Loucy (cell line): Measurements from ENCODE around the gene HPS6.

Experiments used
- EZH2phosphoT487 ChIP-seq: fragments of 200-600 bp; IDR thresholded peaks from 2 replicates; pipeline ENCODE4 v1.6.1; 2018; ENCODE audit warnings: antibody characterized with exemption, mild to moderate bottlenecking, moderate library complexity, borderline replicate concordance
- TF ChIP-seq, protein P1 (sequence below): fragments of 200-600 bp; sonication (generic); conservative IDR thresholded peaks from 2 replicates; pipeline ENCODE4 v1.5.1; 2014; ENCODE audit warnings: mild to moderate bottlenecking, antibody characterized with exemption, low read length

DNA sequence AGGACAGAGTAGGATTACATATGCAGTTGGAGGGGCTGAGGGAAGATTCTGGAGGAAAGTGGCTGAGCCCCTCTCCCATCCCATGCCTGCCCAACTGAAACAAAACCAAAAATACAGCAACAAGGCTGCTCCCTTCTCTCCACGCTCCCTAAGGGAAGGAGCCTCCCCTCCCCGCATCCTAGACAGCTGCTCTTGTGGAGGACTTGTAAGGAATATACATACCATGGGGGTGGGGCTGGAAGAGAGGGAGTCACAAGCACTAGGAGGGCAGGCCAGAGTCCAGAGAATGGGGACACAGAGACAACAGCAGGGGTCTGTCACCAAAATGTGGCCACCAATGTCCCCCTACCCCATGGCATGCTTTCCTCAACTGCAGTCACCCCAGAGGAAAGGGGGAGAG, 41.8 kb downstream of the HPS6 start:
- TF ChIP-seq, protein P1, sequence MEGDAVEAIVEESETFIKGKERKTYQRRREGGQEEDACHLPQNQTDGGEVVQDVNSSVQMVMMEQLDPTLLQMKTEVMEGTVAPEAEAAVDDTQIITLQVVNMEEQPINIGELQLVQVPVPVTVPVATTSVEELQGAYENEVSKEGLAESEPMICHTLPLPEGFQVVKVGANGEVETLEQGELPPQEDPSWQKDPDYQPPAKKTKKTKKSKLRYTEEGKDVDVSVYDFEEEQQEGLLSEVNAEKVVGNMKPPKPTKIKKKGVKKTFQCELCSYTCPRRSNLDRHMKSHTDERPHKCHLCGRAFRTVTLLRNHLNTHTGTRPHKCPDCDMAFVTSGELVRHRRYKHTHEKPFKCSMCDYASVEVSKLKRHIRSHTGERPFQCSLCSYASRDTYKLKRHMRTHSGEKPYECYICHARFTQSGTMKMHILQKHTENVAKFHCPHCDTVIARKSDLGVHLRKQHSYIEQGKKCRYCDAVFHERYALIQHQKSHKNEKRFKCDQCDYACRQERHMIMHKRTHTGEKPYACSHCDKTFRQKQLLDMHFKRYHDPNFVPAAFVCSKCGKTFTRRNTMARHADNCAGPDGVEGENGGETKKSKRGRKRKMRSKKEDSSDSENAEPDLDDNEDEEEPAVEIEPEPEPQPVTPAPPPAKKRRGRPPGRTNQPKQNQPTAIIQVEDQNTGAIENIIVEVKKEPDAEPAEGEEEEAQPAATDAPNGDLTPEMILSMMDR = no peak
- TF ChIP-seq EZH2phosphoT487 = no peak
